GM18870 (cell line): ENCODE measurements around the gene CDH4.

Experiments
- ATAC-seq: cut with Tn5 transposase; IDR thresholded peaks from one replicate; pipeline ENCODE4 v1.9.1; 2021; ENCODE audit warnings: moderate library complexity; ENCODE audit not compliant: unreplicated experiment

The CDH4 gene

GRCh38 chr20:61988665-61989064 lies 736.6 kb downstream of the CDH4 start:
- no peak for ATAC-seq

GRCh38 chr20:61989741-61990140 lies 737.7 kb downstream of the CDH4 start:
- ATAC-seq, result no peak
